Measurements from ENCODE around the gene LCLAT1. TPM values are rescaled to one million over a fixed set of nuclear protein-coding genes. Genes with fewer than 3 reads are reported as not detected.

Gene LCLAT1
- total RNA-seq, 4 donors from 2014 or later: 47.3 to 68.7 (median 54.1) TPM

- no peak for DNase-seq
- H3K36me3 ChIP-seq: no peaks in the 10 kb centered on the region
- no peaks in the 10 kb centered on the region for H3K27me3 ChIP-seq
- H3K4me3 ChIP-seq (replicated peaks in 1 of 3): no peak overlapping the region
- H3K27ac ChIP-seq: no peak overlapping the region
- WGBS, 2 donors: 71 to 78% methylated on average over 6 of the region's 6 CpGs
- no peaks in the 10 kb centered on the region for H3K9me3 ChIP-seq
- H3K4me1 ChIP-seq: peaks cover 16 to 17% of the 10 kb centered on the region in 2 donors
- intact Hi-C loops (cut with DNase I): no loop called here
- no peak for TF ChIP-seq POLR2A (IDR thresholded peaks at IDR 0.05)
- no peak for TF ChIP-seq CTCF (IDR thresholded peaks at IDR 0.05)
Observed at GRCh38 chr2:30689496-30690125, 242.6 kb downstream of the LCLAT1 start.

GRCh38 chr2:30690126-30690561, 243.1 kb downstream of the LCLAT1 start:
- intact Hi-C loops (cut with DNase I): no loop called here
- Histone ChIP-seq H3K4me3 (replicated peaks in 1 of 3) (no peak overlapping the region), H3K9me3 (no peaks in the 10 kb centered on the region), H3K36me3 (no peaks in the 10 kb centered on the region), H3K27me3 (no peaks in the 10 kb centered on the region), H3K4me1 (peaks cover 16 to 17% of the 10 kb centered on the region in 2 donors), H3K27ac (no peak overlapping the region)
- 79 to 92% methylated on average over 5 of the region's 5 CpGs for WGBS, 2 donors
- no peak for TF ChIP-seq POLR2A (IDR thresholded peaks at IDR 0.05)
- TF ChIP-seq CTCF (IDR thresholded peaks at IDR 0.05): no peak
- DNase-seq: no peak

- no peak overlapping the region for H3K4me3 ChIP-seq (replicated peaks in 1 of 3)
- intact Hi-C loops (cut with DNase I): no loop called here
- no peak for TF ChIP-seq CTCF (IDR thresholded peaks at IDR 0.05)
- no peak for TF ChIP-seq POLR2A (IDR thresholded peaks at IDR 0.05)
- H3K9me3 ChIP-seq: no peaks in the 10 kb centered on the region
- 92 to 93% methylated on average over 7 of the region's 7 CpGs for whole genome bisulfite sequencing, 2 donors
- no peak for DNase-seq
- H3K4me1 ChIP-seq: peaks cover 6 to 8% of the 10 kb centered on the region in 2 donors
- H3K27me3 ChIP-seq: no peaks in the 10 kb centered on the region
- H3K27ac ChIP-seq: no peak overlapping the region
- H3K36me3 ChIP-seq: no peaks in the 10 kb centered on the region
Observed at GRCh38 chr2:30691091-30691947, 244.3 kb downstream of the LCLAT1 start.

GRCh38 chr2:30691948-30692828, 245.1 kb downstream of the LCLAT1 start:
- Histone ChIP-seq H3K36me3 (no peaks in the 10 kb centered on the region), H3K27ac (no peak overlapping the region), H3K4me3 (replicated peaks in 1 of 3) (no peak overlapping the region), H3K27me3 (no peaks in the 10 kb centered on the region), H3K9me3 (no peaks in the 10 kb centered on the region), H3K4me1 (no peaks in the 10 kb centered on the region)
- intact Hi-C loops (cut with DNase I): no loop called here
- no peak for TF ChIP-seq CTCF (IDR thresholded peaks at IDR 0.05)
- TF ChIP-seq POLR2A (IDR thresholded peaks at IDR 0.05): no peak
- 88 to 90% methylated on average over 14 to 16 of the region's 16 CpGs for WGBS, 2 donors
- DNase-seq: no peak

Data from thyroid gland (tissue), 4 donors.